ENCODE data around the gene CFAP45.

CFAP45 gene

DNA sequence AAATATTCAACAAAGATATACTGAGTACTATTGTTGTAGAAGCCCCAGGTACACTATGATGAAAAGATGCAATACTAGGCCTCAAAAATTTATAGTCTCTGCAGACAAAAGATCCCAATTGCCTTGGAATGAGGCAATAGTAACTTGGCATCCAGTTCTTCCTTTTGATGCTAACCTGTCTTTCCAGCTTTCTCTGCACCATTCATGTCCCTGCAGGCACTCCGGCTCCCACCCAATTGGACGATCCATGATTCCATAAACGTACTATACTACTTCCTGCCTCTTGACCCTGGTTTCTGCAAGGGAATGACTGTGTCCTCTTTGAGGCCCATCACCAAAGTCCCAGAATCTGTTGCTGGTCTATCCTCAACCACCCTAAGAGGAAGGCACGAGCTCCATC, 33.4 kb upstream of the CFAP45 start:
- H3K4me3 Mint-ChIP-seq = no peak overlapping the region
- H3K27me3 Mint-ChIP-seq (ENCODE audit: low read depth, poor library complexity) = peaks cover 10% of the 10 kb centered on the region
- peaks cover 49% of the 10 kb centered on the region for H3K36me3 Mint-ChIP-seq (ENCODE audit: low read depth)

DNA sequence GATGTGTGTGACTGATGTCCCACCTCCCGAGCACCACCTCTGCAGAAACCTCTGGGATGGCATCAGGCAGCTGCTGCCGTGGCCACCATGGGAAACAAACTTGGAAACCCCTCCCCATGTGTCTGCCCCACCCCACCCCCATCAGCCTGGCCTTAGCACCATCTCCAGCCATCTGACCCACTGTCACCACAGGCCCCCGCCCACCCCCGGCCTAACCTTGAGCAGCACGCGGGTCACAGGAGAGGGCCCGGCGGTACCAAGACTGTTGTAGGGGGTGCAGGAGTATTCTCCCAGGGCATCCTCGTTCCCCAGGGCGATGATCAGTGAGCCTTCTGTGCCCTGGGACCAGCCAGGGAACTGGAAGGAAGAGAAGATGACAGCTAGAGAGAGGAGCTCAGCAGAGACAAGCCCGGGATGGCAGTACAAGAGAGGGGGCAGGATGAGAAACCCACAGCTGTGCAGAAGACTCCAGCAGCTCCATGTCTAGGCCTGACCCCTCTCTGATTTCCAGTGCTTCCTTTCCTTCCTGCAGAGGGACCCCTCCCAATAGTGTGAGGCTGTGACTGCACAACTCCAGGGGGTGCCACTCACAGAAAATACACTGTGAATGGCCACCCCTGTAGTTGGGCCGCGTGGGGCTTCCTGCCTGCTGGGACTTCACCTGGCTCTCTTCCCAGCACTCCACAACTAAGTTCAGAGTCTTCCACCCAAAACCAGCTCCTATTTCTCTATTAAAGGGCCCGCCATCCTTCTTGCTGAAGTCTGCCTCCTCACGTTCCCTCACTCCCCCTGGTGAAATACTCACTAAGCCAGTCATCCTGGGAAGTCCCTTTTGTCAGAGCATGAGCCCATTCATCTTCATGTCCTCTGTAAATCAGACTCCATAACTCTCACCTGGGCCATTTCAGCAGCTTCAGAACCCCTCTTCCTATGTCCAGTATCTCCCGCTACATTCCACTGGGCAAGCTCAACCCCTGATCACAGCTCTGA, 32.6 kb upstream of the CFAP45 start:
- Mint-ChIP-seq H3K27me3 (ENCODE audit: low read depth, poor library complexity) (peaks cover 10% of the 10 kb centered on the region), H3K9me3 (no peaks in the 10 kb centered on the region), H3K4me1 (peaks cover 13% of the 10 kb centered on the region), H3K27ac (no peak overlapping the region), H3K36me3 (ENCODE audit: low read depth) (peaks cover 54% of the 10 kb centered on the region), H3K4me3 (no peak overlapping the region)
- no peak for DNase-seq
- TF ChIP-seq, protein P1, sequence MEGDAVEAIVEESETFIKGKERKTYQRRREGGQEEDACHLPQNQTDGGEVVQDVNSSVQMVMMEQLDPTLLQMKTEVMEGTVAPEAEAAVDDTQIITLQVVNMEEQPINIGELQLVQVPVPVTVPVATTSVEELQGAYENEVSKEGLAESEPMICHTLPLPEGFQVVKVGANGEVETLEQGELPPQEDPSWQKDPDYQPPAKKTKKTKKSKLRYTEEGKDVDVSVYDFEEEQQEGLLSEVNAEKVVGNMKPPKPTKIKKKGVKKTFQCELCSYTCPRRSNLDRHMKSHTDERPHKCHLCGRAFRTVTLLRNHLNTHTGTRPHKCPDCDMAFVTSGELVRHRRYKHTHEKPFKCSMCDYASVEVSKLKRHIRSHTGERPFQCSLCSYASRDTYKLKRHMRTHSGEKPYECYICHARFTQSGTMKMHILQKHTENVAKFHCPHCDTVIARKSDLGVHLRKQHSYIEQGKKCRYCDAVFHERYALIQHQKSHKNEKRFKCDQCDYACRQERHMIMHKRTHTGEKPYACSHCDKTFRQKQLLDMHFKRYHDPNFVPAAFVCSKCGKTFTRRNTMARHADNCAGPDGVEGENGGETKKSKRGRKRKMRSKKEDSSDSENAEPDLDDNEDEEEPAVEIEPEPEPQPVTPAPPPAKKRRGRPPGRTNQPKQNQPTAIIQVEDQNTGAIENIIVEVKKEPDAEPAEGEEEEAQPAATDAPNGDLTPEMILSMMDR (IDR thresholded peaks at IDR 0.05) = no peak

More for the DNA sequence above, 33.4 kb upstream of the CFAP45 start:
- H3K4me1 Mint-ChIP-seq = peaks cover 21% of the 10 kb centered on the region
- no peaks in the 10 kb centered on the region for H3K9me3 Mint-ChIP-seq
- TF ChIP-seq, protein P1 (IDR thresholded peaks at IDR 0.05) = no peak
- peak overlapping the region; percentile 7 for H3K27ac Mint-ChIP-seq
- DNase-seq = no peak

DNA sequence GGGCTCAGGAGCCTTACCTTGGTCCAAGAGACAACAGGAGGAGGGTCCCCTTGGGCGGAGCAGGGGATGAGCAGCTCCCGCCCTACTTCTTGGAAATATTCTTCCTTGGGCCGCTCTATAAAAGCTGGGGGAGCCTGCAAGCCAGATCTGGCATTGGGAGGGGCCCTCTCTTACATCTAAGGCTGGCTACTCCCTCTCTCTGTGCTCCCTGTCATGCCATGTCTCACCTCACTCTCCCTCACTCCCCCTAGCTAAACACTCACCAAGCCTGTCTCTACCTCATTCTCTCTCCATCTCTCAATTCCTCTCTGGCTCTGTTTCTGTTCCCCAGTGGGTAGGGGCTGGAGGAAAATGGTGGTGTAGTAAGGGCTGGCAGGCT, 31.8 kb upstream of the CFAP45 start:
- DNase-seq = no peak
- H3K27me3 Mint-ChIP-seq (ENCODE audit: low read depth, poor library complexity) = peaks cover 7% of the 10 kb centered on the region
- TF ChIP-seq, protein P1 (IDR thresholded peaks at IDR 0.05) = no peak
- no peak overlapping the region for H3K4me3 Mint-ChIP-seq
- H3K36me3 Mint-ChIP-seq (ENCODE audit: low read depth) = peaks cover 62% of the 10 kb centered on the region
- no peaks in the 10 kb centered on the region for H3K9me3 Mint-ChIP-seq
- no peak overlapping the region for H3K27ac Mint-ChIP-seq
- peaks cover 7% of the 10 kb centered on the region for H3K4me1 Mint-ChIP-seq

DNA sequence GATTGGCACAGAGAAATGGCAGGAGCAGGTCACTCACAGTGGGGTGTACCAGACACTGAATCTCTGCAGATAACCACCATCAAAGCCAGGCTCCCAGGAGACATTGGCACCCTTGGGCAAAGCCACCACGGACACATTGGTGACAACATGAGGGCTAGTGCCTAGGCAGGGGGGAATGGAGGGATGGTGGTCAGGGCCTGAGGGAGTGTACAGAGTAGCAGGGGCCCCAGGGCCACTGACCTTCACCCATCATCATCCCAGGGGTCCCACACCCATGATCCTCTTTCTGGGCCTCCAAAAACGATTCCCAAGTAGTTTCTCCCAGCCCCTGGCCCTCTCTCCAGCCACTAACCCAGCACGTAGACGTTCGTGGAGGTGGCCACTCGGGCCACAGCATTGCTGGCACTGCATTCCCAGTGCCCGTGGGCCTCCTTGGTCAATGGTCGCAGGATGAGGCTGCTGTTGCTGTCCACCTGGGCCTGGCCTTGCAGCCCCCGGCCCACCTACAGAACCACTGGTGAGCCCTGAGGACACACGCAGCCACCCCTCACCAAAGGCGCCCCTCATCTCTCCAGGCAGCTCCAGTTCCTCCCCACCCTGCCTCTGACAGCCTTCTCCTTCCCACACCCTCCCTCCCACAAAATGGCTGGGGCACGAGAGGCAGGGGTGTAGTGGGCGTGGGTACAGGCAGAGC, 31.3 kb upstream of the CFAP45 start:
- peaks cover 7% of the 10 kb centered on the region for H3K27me3 Mint-ChIP-seq (ENCODE audit: low read depth, poor library complexity)
- TF ChIP-seq, protein P1 (IDR thresholded peaks at IDR 0.05) = no peak
- no peak for DNase-seq
- peaks cover 7% of the 10 kb centered on the region for H3K4me1 Mint-ChIP-seq
- H3K36me3 Mint-ChIP-seq (ENCODE audit: low read depth) = peaks cover 62% of the 10 kb centered on the region
- no peak overlapping the region for H3K27ac Mint-ChIP-seq
- H3K4me3 Mint-ChIP-seq = no peak overlapping the region
- H3K9me3 Mint-ChIP-seq = no peaks in the 10 kb centered on the region

DNA sequence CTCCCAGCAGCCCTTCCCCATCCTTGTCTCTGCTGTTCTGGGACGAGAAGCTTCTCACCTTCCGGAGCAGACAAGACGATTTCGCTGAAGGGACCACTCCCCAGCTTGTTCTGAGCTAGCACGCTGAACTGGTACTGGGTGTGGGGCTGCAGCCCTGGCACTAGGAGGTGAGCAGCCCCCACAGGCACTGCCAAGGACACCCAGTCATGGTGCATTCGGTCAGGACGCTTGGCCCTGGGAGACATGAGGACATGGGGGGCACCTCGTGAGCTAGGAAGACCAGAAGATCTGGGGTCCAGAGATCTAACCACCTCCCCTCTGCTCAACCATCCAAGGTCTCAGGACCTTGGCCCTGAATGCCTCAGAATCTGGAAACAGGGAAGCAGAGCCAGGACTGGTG, 30.7 kb upstream of the CFAP45 start:
- TF ChIP-seq, protein P1 (IDR thresholded peaks at IDR 0.05) = no peak
- no peaks in the 10 kb centered on the region for H3K9me3 Mint-ChIP-seq
- peaks cover 13% of the 10 kb centered on the region for H3K4me1 Mint-ChIP-seq
- H3K27ac Mint-ChIP-seq = no peak overlapping the region
- DNase-seq = no peak
- H3K27me3 Mint-ChIP-seq (ENCODE audit: low read depth, poor library complexity) = peaks cover 7% of the 10 kb centered on the region
- H3K4me3 Mint-ChIP-seq = no peak overlapping the region
- H3K36me3 Mint-ChIP-seq (ENCODE audit: low read depth) = peaks cover 56% of the 10 kb centered on the region

Measured in nephron progenitor cell (in vitro differentiated cells).